NK-92 (cell line): ENCODE results near the gene TRIM26.
"Not testable (repeated sequence)": the region's sequence is repeated elsewhere in the genome, so short reads cannot be mapped to it uniquely, and the experiment has no call there.

Experiments
- DNase-seq: peaks from one replicate; lab custom pipeline; 2025; ENCODE audit not compliant: unreplicated experiment; lab: John Stamatoyannopoulos, UW

The TRIM26 gene

DNA sequence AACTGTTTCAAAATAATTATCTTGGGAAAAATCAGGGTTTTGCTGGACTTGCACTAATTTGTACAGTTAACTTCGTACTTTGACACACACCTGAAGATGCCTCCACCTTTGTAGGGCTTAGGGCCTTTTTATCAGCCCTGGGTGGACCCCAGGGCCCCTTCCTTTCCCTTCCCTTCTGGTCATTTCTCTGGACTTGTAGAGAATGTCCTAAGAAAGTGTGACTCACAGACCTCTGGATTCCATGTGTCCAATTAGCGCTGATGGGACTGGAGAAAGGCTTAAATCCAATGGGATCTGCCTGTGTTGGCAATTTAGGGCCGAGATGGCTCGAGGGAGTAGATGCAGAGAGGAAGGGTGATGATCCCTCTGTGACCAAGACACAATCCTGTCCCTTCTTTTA is 40.5 kb downstream of the TRIM26 start:
- DNase-seq: no peak

GRCh38 chr6:30171677-30172471 is 41.3 kb downstream of the TRIM26 start:
- DNase-seq: no peak

- DNase-seq: no peak
Measured at GRCh38 chr6:30169658-30170614, 43.3 kb downstream of the TRIM26 start.

DNA sequence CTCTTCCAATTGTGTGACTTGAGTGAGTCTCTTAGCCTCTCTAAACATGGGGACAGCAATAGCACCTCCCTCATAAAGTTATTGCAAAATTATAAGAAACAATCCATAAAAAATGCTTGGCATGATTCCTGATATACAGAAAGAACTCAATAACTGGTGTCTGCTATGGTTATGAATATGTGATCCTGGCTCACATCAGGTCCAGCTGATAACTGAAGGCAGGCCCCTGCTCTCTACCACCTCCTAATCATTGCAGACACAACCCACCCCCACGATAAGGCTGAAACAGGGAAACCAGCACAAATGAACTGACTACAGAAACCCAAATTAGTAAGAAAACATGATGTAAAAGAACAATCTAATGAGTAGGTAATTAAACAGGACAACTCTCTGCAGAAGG is 44.5 kb downstream of the TRIM26 start:
- no peak for DNase-seq

DNA sequence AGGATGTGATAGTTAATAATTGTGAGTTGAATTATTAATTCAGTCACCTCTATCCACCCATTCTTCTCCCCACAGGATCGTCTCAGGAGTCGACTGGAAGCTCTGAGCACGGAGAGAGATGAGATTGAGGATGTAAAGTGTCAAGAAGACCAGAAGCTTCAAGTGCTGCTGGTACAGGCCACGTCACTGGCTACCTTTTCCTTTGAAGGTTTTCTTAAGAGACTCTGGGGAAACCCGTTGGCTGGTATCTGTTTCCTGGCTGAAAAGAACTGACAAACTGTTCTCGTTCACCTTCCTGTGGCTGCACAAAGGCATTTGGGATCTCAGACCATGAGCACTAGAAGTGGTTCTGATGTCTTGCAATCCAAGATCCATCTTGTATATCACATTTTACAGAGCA is 46.1 kb downstream of the TRIM26 start:
- no peak for DNase-seq

GRCh38 chr6:30165238-30165637 is 48.0 kb downstream of the TRIM26 start:
- DNase-seq: not testable (repeated sequence)

DNA sequence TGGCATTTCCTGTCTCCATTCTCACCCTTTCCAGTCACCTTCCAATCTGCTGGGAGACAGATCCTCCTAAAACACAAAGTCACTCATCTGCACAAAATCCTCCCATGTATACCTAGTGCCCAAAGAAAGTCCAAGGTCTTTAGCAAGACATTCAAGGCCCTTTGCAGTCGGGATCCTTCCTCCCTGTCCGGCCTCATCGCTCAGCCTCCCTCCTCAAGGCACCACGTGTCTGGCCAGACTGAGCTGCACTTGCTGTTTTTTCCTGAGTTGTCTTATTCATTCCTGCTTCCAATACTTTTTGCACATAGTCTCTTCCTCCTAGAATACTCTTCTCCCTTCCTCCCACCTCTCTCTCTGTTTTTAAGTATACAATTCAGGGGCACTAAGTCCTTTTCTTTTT is 48.5 kb downstream of the TRIM26 start:
- DNase-seq: no peak

DNA sequence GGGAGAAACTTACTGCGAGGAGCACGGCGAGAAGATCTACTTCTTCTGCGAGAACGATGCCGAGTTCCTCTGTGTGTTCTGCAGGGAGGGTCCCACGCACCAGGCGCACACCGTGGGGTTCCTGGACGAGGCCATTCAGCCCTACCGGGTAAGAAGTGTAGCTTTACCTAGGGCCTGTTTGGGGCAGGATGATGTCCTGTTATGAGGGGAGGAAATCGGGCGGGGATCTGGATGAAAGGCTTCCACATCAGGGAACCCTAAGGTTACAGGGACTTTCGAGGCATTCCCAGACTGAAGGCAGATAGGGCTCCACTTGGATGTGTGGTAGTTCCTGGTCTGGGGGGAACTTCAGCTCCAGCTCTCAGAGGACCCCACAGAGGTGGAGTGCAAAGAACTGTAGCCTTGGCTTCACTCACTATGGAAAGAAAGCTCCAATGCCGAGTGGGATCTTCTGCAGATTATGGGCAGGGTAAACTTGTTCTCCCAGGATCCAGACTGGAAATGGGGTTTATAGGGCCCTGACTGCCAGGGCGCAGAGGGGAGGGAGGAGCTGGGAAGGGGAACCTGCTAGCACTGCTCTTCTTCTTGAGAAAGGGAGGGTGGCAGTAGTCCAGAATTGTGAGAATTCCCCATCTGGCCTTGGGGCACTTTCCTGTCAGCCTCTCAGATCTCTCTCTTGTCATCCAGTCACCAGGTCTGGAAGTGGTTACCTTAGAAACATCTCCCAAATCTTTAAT is 49.1 kb downstream of the TRIM26 start:
- DNase-seq: no peak

DNA sequence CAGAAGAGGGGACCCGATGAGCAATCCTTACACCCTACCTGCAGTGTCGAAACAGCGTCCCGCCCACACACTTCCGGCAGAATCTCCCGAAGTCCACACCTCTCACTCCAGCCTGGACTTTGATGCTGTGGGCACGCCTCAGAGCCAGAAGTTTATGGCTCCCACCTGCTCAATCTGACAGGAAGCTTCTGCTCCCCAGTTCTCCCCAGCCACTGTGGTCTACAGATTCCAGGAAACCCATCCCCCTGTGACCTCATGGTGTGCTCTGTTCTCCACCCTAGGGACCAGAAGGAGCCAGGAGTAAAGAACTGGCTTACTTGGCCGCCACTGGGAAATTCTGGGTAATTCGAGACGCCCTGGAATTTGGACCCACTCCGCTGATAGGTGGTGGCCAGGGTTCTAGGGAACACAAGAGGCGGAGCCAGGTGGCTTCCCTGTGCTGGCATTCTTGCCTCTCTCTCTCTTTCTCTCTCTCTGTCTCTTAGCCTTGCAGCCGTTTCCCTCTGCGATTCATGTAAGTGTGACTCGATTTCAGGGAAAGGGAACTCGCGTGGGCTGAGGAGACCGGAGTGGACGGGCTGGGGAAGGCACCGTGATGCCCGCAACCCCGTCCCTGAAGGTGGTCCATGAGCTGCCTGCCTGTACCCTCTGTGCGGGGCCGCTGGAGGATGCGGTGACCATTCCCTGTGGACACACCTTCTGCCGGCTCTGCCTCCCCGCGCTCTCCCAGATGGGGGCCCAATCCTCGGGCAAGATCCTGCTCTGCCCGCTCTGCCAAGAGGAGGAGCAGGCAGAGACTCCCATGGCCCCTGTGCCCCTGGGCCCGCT is 49.9 kb downstream of the TRIM26 start, which contains the start of gene TRIM15:
Gene TRIM15, plus strand, starts transcription at position 457 of the 828 bp plus-strand sequence. Its CDS starts 139 bp downstream, at position 596.
- no peak for DNase-seq

DNA sequence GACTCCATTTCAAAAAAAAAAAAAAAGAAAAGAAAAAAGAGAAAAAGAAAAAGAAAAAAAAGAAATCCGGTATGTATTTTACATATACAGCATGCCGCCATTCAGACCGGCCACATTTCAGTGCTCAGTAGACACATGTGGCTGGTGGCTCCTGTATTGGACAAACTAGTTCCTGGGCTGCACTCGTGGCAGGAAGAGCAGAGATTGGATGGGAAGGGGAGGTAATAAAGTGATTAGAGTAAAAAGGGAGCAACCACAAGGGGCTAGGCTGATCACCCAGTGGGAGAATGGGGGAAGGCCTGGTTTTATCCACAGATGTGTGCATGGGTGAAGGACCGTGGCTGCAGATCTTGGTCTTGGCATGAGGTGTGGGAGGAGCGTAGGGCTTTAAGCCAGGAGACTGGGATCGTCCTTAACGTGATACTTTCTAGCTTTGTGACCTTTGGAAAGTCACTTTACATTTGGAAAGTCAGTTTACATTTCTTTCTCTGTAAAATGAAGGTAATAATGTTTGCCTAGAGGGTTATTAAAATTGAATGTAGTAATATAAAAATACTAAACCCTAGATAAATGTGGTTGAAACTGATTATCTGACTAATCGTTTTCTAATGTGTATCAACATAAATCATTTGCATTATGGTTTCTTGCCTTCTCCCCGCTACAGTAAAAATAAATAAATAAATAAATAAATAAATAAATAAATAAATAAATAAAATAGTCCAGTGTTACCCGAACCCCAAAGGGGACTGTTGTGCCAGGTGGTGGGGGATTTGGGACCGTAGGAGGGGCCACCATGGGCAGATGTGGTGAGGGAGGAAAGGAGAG is 50.7 kb downstream of the TRIM26 start:
- no peak for DNase-seq

GRCh38 chr6:30160785-30161531 is 52.2 kb downstream of the TRIM26 start, which contains the start of gene TRIM10:
Gene TRIM10 (minus strand): TSS chr6:30161211. CDS start chr6:30160858, 353 bp downstream.
- no peak for DNase-seq

DNA sequence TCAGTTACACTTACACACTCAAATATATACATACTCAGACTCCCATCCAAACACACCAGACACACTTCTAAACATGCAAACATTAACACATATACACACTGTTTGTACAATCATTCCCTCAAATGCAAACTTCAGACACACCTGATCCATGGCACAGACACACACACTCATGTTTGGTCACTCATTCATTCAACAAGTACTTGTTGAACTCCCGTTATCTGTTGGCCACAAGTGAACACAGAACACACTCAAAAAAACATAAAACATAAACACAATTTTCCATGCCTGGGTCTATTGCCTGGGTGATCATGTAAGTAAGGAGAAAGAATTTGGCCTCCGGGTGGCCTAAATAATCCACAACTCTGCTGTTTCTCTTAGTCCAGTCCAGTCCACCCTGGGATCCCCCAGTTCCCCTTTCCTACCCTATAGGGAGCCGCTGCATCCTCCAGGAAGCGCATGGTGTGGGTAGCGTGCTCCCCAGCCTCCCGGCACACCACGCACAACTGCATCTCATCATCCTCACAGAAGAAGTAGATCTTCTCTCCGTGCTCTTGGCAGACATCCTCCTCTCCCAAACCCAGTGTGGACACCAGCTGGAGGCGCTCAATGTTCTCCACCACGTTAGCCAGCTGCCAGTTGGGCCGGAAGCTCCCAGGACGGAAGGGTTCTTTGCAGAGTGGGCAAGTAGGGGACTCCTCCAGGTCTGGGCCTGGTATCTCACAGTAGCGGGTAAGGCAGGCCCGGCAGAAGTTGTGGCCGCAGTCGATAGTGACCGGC is 53.0 kb downstream of the TRIM26 start:
- no peak for DNase-seq

DNA sequence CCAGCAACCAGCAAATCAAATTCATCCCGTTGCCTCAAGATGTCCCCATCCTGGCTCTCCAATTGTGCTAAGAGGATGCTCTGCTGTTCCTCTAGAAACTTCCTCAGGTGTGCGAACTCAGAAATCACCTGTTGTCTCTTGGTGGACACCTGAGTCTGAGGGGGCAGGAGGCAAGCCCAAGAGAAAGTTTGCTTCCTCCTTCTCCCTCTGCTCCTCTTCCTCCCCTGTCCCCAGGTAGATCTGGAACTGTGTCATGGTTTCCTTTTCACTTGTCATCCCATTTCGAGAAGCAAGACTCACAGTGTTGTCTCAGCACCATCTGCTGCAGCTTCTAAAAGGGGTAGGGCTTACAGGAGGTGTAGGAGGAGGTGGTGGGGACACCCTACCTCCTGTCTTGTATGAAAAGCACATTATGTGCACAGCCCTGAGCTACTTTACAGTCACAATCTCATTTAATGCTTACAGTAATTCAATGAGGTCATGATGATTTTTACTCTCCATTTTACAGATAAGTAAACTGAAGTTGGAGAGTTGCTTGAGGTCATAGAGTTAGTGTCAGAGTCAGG is 54.6 kb downstream of the TRIM26 start:
- DNase-seq: no peak

GRCh38 chr6:30157999-30158398 is 55.2 kb downstream of the TRIM26 start:
- DNase-seq: no peak

DNA sequence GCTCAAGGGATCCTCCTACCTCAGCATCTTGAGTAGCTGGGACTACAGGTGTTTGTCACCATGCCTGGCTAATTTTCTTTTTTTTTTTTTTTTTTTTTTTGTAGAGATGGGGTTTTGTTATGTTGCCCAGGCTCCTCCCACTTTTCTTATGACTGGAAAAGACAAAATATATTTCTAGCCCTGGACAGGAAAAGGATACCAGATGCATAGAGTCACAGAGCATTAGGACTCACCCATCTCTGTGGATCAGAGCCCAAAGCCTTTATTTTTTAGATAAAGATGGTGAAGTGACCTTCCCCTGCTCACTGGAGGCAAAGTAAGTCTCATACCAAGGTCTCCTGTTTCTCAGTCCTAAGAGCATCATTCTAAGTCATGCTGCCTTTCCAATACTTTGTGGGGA is 55.6 kb downstream of the TRIM26 start:
- no peak for DNase-seq

- no peak for DNase-seq
Measured at GRCh38 chr6:30156774-30157173, 56.4 kb downstream of the TRIM26 start.

DNA sequence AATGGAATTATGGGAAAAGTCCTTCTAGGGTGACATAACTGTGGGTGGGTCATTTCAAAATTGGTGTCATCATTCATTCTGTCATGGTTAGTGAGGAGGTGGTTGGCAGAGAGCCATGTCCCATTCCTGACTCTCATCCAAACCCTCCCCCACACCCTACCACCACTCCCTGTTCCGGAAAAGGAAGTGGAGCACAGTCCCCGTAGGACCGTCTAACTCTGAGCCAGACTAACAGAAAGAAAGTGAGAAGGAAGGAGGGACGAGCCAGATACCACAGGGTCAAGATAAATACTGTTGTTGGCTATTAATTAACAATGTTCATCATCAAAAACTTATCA is 57.0 kb downstream of the TRIM26 start:
- no peak for DNase-seq
